Ovary (tissue), 3 donors: ENCODE results near the gene TTC1.

ENCODE experiments used
- CTCF ChIP-seq, 3 donors: fragments of 450-650 bp in 2 of 3; fragments of 200-600 bp in 1 of 3; IDR thresholded peaks; one replicate each; pipeline versions ENCODE4 v1.5.1 to v1.8.0; 2016 to 2022; ENCODE audit warnings: antibody characterized with exemption in 3 of 3, mild to moderate bottlenecking in 1 of 3
- POLR2A ChIP-seq: fragments of 450-650 bp; IDR thresholded peaks from one replicate; pipeline ENCODE4 v1.6.1; 2017; ENCODE audit warnings: antibody characterized with exemption, mild to moderate bottlenecking, moderate library complexity
- donor health status: DM: no; HTN: no; CAD: no.

- TF ChIP-seq CTCF (IDR thresholded peaks at IDR 0.05) (no peak), POLR2A (no peak)
Measured at GRCh38 chr5:159969966-159970365, 39.0 kb upstream of the TTC1 start.
